Liver (tissue), 9 donors: ENCODE data around the gene FOXB2. TPM values are rescaled to one million over a fixed set of nuclear protein-coding genes. Genes with fewer than 3 reads are reported as not detected.

Experiments used
- DNase-seq: peaks from one replicate; pipeline ENCODE4 v3.0.0-alpha.2; 2017; ENCODE audit warnings: low spot score
- H3K27ac ChIP-seq, 2 donors: one replicate each; pipeline ENCODE4 v1.7.0; 2013; ENCODE audit warnings: inconsistent platforms in 2 of 2, low read length in 2 of 2, control low read depth in 1 of 2, low read depth in 1 of 2, mild to moderate bottlenecking in 1 of 2
- H3K27me3 ChIP-seq, 4 donors: one replicate each; pipeline versions ENCODE4 v1.6.1 to v1.7.0; 2013; ENCODE audit warnings: low read length in 3 of 4, inconsistent platforms in 1 of 4, mild to moderate bottlenecking in 1 of 4, moderate library complexity in 1 of 4; ENCODE audit not compliant: control insufficient read depth in 4 of 4, insufficient read depth in 4 of 4
- H3K36me3 ChIP-seq, 4 donors: one replicate each; pipeline versions ENCODE4 v1.6.1 to v1.7.0; 2013; ENCODE audit warnings: low read length in 3 of 4, mild to moderate bottlenecking in 3 of 4, low read depth in 1 of 4, moderate library complexity in 1 of 4; ENCODE audit not compliant: control insufficient read depth in 4 of 4, insufficient read depth in 3 of 4
- H3K4me1 ChIP-seq, 4 donors: one replicate each; pipeline versions ENCODE4 v1.6.1 to v1.7.0; 2013; ENCODE audit warnings: low read length in 3 of 4, mild to moderate bottlenecking in 3 of 4, moderate library complexity in 1 of 4; ENCODE audit not compliant: control insufficient read depth in 4 of 4, insufficient read depth in 4 of 4
- H3K4me3 ChIP-seq, 3 donors: one replicate each; pipeline versions ENCODE4 v1.6.1 to v1.7.0; 2013; ENCODE audit warnings: low read length in 3 of 3, control low read depth in 1 of 3, low read depth in 1 of 3, mild to moderate bottlenecking in 1 of 3
- H3K9ac ChIP-seq, 2 donors: one replicate each; pipeline ENCODE4 v1.7.0; 2013; ENCODE audit warnings: low read length in 2 of 2, mild to moderate bottlenecking in 2 of 2, moderate library complexity in 2 of 2, control low read depth in 1 of 2, low read depth in 1 of 2
- H3K9me3 ChIP-seq, 4 donors: one replicate each; pipeline versions ENCODE4 v1.6.1 to v1.7.0; 2013; ENCODE audit warnings: low read length in 3 of 4; ENCODE audit not compliant: control insufficient read depth in 4 of 4
- EGR1 ChIP-seq, 2 donors: IDR thresholded peaks; 2 replicates each; pipeline ENCODE4 v1.6.1; 2016 to 2018; ENCODE audit warnings: antibody characterized with exemption in 2 of 2, low read depth in 2 of 2
- FOXA1 ChIP-seq: IDR thresholded peaks from 2 replicates; pipeline ENCODE4 v1.6.1; 2016; ENCODE audit warnings: antibody characterized with exemption
- FOXA2 ChIP-seq: IDR thresholded peaks from 2 replicates; pipeline ENCODE4 v1.6.1; 2016; ENCODE audit warnings: antibody characterized with exemption
- GABPA ChIP-seq, 2 donors: IDR thresholded peaks in 1 of 2; conservative IDR thresholded peaks in 1 of 2; 2 replicates each; pipeline ENCODE4 v1.6.1; 2016; ENCODE audit warnings: antibody characterized with exemption in 2 of 2, mild to moderate bottlenecking in 1 of 2, moderate library complexity in 1 of 2
- HNF4A ChIP-seq, 2 donors: conservative IDR thresholded peaks; 2 replicates each; pipeline ENCODE4 v1.6.1; 2016; ENCODE audit warnings: antibody characterized with exemption in 2 of 2, mild to moderate bottlenecking in 2 of 2
- HNF4G ChIP-seq: IDR thresholded peaks from 2 replicates; pipeline ENCODE4 v1.6.1; 2016; ENCODE audit warnings: antibody characterized with exemption
- JUND ChIP-seq, 2 donors: IDR thresholded peaks; 2 replicates each; pipeline ENCODE4 v1.6.1; 2016; ENCODE audit warnings: antibody characterized with exemption in 2 of 2
- NR2F2 ChIP-seq: IDR thresholded peaks from 2 replicates; pipeline ENCODE4 v1.6.1; 2016; ENCODE audit warnings: antibody characterized with exemption
- RAD21 ChIP-seq, 2 donors: IDR thresholded peaks; 2 replicates each; pipeline ENCODE4 v1.6.1; 2016; ENCODE audit warnings: antibody characterized with exemption in 2 of 2, mild to moderate bottlenecking in 2 of 2
- RXRA ChIP-seq, 2 donors: IDR thresholded peaks; 2 replicates each; pipeline ENCODE4 v1.6.1; 2017 to 2018; ENCODE audit warnings: antibody characterized with exemption in 2 of 2, mild to moderate bottlenecking in 1 of 2
- SP1 ChIP-seq: IDR thresholded peaks from 2 replicates; pipeline ENCODE4 v1.6.1; 2018; ENCODE audit warnings: antibody characterized with exemption, mild to moderate bottlenecking
- TAF1 ChIP-seq: conservative IDR thresholded peaks from 2 replicates; pipeline ENCODE4 v1.6.1; 2016; ENCODE audit warnings: antibody characterized with exemption, mild to moderate bottlenecking
- YY1 ChIP-seq: IDR thresholded peaks from 2 replicates; pipeline ENCODE4 v1.6.1; 2016; ENCODE audit warnings: antibody characterized with exemption, mild to moderate bottlenecking
- whole genome bisulfite sequencing: extraction: QIAGEN DNeasy Blood & Tissue Kit; methylation state at CpG from one replicate; pipeline ENCODE4 v1.1.7; 2013; 5-methylcytosine and 5-hydroxymethylcytosine counted together
- polyA plus RNA-seq, 2 donors: library from polyadenylated mRNA; stranded (reverse) in 1 of 2; unstranded in 1 of 2; fragments of 200-250 nt in 1 of 2; fragments of >200 nt in 1 of 2; fragmentation: Nextera tagmentation in 1 of 2; extraction: Ambion mirVana in 1 of 2; gene quantifications; one replicate each; pipeline versions ENCODE4 v1.2.1 to v1.2.3, GENCODE V29; 2013 to 2015
- total RNA-seq, 2 donors: library from RNA; depleted of rRNA; stranded (reverse); fragments of >200 nt; gene quantifications; one replicate each; pipeline ENCODE4 v1.2.3, GENCODE V29; 2014
- TF ChIP-seq, protein P1 (sequence below): IDR thresholded peaks from 2 replicates; pipeline ENCODE4 v1.6.1; 2016; ENCODE audit warnings: antibody characterized with exemption
- TF ChIP-seq, protein P2 (sequence below): fragments of 150-350 bp; IDR thresholded peaks from 2 replicates; pipeline ENCODE4 v1.5.1; 2017; ENCODE audit warnings: improper control_type of control experiment, low read depth, low read length; ENCODE audit not compliant: missing input control
- TF ChIP-seq, protein P3 (sequence below): IDR thresholded peaks from 2 replicates; pipeline ENCODE4 v1.6.1; 2016; ENCODE audit warnings: antibody characterized with exemption, mild to moderate bottlenecking
- TF ChIP-seq, protein P4 (sequence below): IDR thresholded peaks from 2 replicates; pipeline ENCODE4 v1.6.1; 2016; ENCODE audit warnings: antibody characterized with exemption
- TF ChIP-seq, protein P5 (sequence below): IDR thresholded peaks from 2 replicates; pipeline ENCODE4 v1.6.1; 2016; ENCODE audit warnings: antibody characterized with exemption
- donor health status: healthy.
- donor health status: healthy.
- donor health status: healthy.
- donor health status: healthy.
- donor health status: healthy.

FOXB2 gene
- total and polyA plus RNA-seq, 4 donors = not detected

DNA sequence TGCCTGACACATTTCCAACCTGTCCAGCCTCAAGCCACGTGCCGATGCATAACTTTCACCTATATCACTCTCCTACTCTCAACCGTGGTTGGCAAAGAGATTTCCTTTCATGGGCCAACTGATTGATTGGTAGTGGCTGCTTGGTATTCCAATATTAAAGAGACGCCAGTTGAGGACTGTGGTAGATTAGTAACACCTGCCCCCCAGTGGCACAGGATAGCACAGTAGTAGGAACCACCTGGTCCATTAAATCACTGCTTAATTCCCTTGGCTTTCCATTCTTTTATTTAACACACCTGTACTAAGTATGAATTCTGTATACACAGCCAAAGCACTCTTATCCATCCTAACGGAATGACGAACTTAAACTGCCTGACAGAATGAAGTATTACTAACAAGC lies 19.1 kb upstream of the FOXB2 start:
- 77% methylated on average over 6 of the region's 6 CpGs for WGBS
- no peak overlapping the region for H3K4me3 ChIP-seq
- H3K4me1 ChIP-seq = no peaks in the 10 kb centered on the region
- TF ChIP-seq, protein P1, sequence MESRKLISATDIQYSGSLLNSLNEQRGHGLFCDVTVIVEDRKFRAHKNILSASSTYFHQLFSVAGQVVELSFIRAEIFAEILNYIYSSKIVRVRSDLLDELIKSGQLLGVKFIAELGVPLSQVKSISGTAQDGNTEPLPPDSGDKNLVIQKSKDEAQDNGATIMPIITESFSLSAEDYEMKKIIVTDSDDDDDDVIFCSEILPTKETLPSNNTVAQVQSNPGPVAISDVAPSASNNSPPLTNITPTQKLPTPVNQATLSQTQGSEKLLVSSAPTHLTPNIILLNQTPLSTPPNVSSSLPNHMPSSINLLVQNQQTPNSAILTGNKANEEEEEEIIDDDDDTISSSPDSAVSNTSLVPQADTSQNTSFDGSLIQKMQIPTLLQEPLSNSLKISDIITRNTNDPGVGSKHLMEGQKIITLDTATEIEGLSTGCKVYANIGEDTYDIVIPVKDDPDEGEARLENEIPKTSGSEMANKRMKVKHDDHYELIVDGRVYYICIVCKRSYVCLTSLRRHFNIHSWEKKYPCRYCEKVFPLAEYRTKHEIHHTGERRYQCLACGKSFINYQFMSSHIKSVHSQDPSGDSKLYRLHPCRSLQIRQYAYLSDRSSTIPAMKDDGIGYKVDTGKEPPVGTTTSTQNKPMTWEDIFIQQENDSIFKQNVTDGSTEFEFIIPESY = no peak
- TF ChIP-seq FOXA2 (no peak), YY1 (no peak), TAF1 (no peak), HNF4A (conservative IDR thresholded peaks at IDR 0.05) (no peak), EGR1 (IDR thresholded peaks at IDR 0.05; ENCODE audit: low read depth in 2 of 2) (no peak), HNF4G (no peak), RAD21 (IDR thresholded peaks at IDR 0.05) (no peak), FOXA1 (no peak), JUND (IDR thresholded peaks at IDR 0.05) (no peak), NR2F2 (no peak), SP1 (no peak)
- TF ChIP-seq, protein P2, sequence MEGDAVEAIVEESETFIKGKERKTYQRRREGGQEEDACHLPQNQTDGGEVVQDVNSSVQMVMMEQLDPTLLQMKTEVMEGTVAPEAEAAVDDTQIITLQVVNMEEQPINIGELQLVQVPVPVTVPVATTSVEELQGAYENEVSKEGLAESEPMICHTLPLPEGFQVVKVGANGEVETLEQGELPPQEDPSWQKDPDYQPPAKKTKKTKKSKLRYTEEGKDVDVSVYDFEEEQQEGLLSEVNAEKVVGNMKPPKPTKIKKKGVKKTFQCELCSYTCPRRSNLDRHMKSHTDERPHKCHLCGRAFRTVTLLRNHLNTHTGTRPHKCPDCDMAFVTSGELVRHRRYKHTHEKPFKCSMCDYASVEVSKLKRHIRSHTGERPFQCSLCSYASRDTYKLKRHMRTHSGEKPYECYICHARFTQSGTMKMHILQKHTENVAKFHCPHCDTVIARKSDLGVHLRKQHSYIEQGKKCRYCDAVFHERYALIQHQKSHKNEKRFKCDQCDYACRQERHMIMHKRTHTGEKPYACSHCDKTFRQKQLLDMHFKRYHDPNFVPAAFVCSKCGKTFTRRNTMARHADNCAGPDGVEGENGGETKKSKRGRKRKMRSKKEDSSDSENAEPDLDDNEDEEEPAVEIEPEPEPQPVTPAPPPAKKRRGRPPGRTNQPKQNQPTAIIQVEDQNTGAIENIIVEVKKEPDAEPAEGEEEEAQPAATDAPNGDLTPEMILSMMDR = no peak
- TF ChIP-seq, protein P3, sequence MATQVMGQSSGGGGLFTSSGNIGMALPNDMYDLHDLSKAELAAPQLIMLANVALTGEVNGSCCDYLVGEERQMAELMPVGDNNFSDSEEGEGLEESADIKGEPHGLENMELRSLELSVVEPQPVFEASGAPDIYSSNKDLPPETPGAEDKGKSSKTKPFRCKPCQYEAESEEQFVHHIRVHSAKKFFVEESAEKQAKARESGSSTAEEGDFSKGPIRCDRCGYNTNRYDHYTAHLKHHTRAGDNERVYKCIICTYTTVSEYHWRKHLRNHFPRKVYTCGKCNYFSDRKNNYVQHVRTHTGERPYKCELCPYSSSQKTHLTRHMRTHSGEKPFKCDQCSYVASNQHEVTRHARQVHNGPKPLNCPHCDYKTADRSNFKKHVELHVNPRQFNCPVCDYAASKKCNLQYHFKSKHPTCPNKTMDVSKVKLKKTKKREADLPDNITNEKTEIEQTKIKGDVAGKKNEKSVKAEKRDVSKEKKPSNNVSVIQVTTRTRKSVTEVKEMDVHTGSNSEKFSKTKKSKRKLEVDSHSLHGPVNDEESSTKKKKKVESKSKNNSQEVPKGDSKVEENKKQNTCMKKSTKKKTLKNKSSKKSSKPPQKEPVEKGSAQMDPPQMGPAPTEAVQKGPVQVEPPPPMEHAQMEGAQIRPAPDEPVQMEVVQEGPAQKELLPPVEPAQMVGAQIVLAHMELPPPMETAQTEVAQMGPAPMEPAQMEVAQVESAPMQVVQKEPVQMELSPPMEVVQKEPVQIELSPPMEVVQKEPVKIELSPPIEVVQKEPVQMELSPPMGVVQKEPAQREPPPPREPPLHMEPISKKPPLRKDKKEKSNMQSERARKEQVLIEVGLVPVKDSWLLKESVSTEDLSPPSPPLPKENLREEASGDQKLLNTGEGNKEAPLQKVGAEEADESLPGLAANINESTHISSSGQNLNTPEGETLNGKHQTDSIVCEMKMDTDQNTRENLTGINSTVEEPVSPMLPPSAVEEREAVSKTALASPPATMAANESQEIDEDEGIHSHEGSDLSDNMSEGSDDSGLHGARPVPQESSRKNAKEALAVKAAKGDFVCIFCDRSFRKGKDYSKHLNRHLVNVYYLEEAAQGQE = no peak
- TF ChIP-seq, protein P4, sequence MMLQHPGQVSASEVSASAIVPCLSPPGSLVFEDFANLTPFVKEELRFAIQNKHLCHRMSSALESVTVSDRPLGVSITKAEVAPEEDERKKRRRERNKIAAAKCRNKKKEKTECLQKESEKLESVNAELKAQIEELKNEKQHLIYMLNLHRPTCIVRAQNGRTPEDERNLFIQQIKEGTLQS = no peak
- H3K9me3 ChIP-seq = no peaks in the 10 kb centered on the region
- no peak for DNase-seq
- no peak overlapping the region for H3K9ac ChIP-seq
- no peak overlapping the region for H3K27ac ChIP-seq
- H3K36me3 ChIP-seq = no peaks in the 10 kb centered on the region
- H3K27me3 ChIP-seq = no peaks in the 10 kb centered on the region

DNA sequence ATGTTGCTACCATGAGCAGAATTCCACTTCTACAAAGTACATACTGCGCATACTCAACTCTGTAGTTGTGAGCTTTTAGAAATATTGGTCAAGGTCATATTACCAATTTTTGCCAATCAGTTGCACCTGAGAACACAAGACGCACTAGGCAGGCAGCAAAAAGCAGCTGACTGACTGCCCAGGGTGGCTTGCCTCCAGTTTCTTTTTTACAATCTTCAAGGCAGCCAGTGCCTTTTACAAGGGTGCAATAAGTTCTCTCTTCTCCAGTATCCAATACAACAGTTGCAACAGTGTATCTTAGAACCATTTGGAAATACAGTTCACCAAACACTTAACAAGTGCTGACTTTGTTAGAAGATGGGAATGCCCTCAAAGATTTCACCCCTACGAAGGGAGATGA lies 16.1 kb upstream of the FOXB2 start:
- Histone ChIP-seq H3K4me1 (no peaks in the 10 kb centered on the region), H3K9ac (no peak overlapping the region), H3K27me3 (peaks cover 0 to 3% (median 0%) of the 10 kb centered on the region in 4 donors), H3K4me3 (no peak overlapping the region), H3K9me3 (no peaks in the 10 kb centered on the region), H3K36me3 (no peaks in the 10 kb centered on the region), H3K27ac (no peak overlapping the region)
- 90% methylated on average over 3 of the region's 3 CpGs for WGBS
- DNase-seq = no peak
- TF ChIP-seq FOXA1 = no peak
- TF ChIP-seq, protein P2 = no peak
- no peak for TF ChIP-seq GABPA (IDR thresholded peaks at IDR 0.05 in 1 of 2, conservative IDR thresholded peaks at IDR 0.05 in 1 of 2)
- TF ChIP-seq, protein P5, sequence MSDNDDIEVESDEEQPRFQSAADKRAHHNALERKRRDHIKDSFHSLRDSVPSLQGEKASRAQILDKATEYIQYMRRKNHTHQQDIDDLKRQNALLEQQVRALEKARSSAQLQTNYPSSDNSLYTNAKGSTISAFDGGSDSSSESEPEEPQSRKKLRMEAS = no peak
- TF ChIP-seq NR2F2 = no peak
- no peak for TF ChIP-seq YY1
- TF ChIP-seq EGR1 (IDR thresholded peaks at IDR 0.05; ENCODE audit: low read depth in 2 of 2) = no peak
- TF ChIP-seq, protein P3 = no peak
- TF ChIP-seq HNF4G = no peak
- no peak for TF ChIP-seq RXRA (IDR thresholded peaks at IDR 0.05)
- TF ChIP-seq FOXA2 = no peak
- no peak for TF ChIP-seq SP1
- TF ChIP-seq, protein P4 = no peak
- no peak for TF ChIP-seq TAF1
- TF ChIP-seq HNF4A (conservative IDR thresholded peaks at IDR 0.05) = no peak
